ENCODE measurements around the gene MTARC1. TPM values are rescaled to one million over a fixed set of nuclear protein-coding genes. Genes with fewer than 3 reads are reported as not detected.

MTARC1 gene
- total RNA-seq, 1 experiment from 2014 or later, result 1.5 TPM

GRCh38 chr1:220789532-220790147, 2.9 kb downstream of the MTARC1 start:
- no peak overlapping the region for H3K27ac Mint-ChIP-seq (ENCODE audit: low read depth, unreplicated experiment)
- peaks cover 21% of the 10 kb centered on the region for H3K4me1 Mint-ChIP-seq (ENCODE audit: insufficient read depth, unreplicated experiment)
- intact Hi-C loops (cut with micrococcal nuclease), result no loop called here
- peak; percentile 73 for DNase-seq (ENCODE audit: unreplicated experiment)
- POLR2A ChIA-PET, result interaction anchor here (0.8 kb wide), 1 partner anchor 582 kb away, joined by 3 read pairs; no protein-coding TSS in a partner anchor
- no TSS peak for BruUV-seq (replicated peaks)
- CTCF ChIA-PET, result interaction anchor here (0.5 to 13.4 kb wide), 16 partner anchors 8 to 940 kb away, joined by 3 to 177 read pairs (median 4); no protein-coding TSS in a partner anchor
- H3K36me3 Mint-ChIP-seq (ENCODE audit: insufficient read depth, unreplicated experiment), result no peaks in the 10 kb centered on the region
- no peaks in the 10 kb centered on the region for H3K27me3 Mint-ChIP-seq (ENCODE audit: insufficient read depth, unreplicated experiment)
- no peak overlapping the region for H3K4me3 Mint-ChIP-seq (ENCODE audit: unreplicated experiment)
- H3K9me3 Mint-ChIP-seq (ENCODE audit: unreplicated experiment), result no peaks in the 10 kb centered on the region
- no peak for TF ChIP-seq CTCF (IDR thresholded peaks at IDR 0.05; ENCODE audit: unreplicated experiment)

- POLR2A ChIA-PET, result interaction anchor here (0.6 to 1.6 kb wide), 6 partner anchors 9 to 596 kb away, joined by 3 to 7 read pairs (median 4); no protein-coding TSS in a partner anchor
- DNase-seq (ENCODE audit: unreplicated experiment), result peak; percentile 96
- no peak for TF ChIP-seq CTCF (IDR thresholded peaks at IDR 0.05; ENCODE audit: unreplicated experiment)
- peaks cover 21% of the 10 kb centered on the region for H3K4me1 Mint-ChIP-seq (ENCODE audit: insufficient read depth, unreplicated experiment)
- no peak overlapping the region for H3K27ac Mint-ChIP-seq (ENCODE audit: low read depth, unreplicated experiment)
- H3K4me3 Mint-ChIP-seq (ENCODE audit: unreplicated experiment), result no peak overlapping the region
- BruUV-seq (replicated peaks), result no TSS peak
- CTCF ChIA-PET, result interaction anchor here (0.6 to 13.4 kb wide), 7 partner anchors 11 to 510 kb away, joined by 3 to 177 read pairs (median 4); no protein-coding TSS in a partner anchor
- intact Hi-C loops (cut with micrococcal nuclease), result no loop called here
- H3K36me3 Mint-ChIP-seq (ENCODE audit: insufficient read depth, unreplicated experiment), result no peaks in the 10 kb centered on the region
- H3K27me3 Mint-ChIP-seq (ENCODE audit: insufficient read depth, unreplicated experiment), result no peaks in the 10 kb centered on the region
- H3K9me3 Mint-ChIP-seq (ENCODE audit: unreplicated experiment), result no peaks in the 10 kb centered on the region
Measured at GRCh38 chr1:220791285-220791684, 4.6 kb downstream of the MTARC1 start.

- no peaks in the 10 kb centered on the region for H3K36me3 Mint-ChIP-seq (ENCODE audit: insufficient read depth, unreplicated experiment)
- intact Hi-C loops (cut with micrococcal nuclease), result no loop called here
- no peaks in the 10 kb centered on the region for H3K9me3 Mint-ChIP-seq (ENCODE audit: unreplicated experiment)
- peak; percentile 44 for DNase-seq (ENCODE audit: unreplicated experiment)
- no peak for TF ChIP-seq CTCF (IDR thresholded peaks at IDR 0.05; ENCODE audit: unreplicated experiment)
- H3K4me1 Mint-ChIP-seq (ENCODE audit: insufficient read depth, unreplicated experiment), result peaks cover 21% of the 10 kb centered on the region
- BruUV-seq (replicated peaks), result no TSS peak
- ChIA-PET CTCF (interaction anchor here (1.1 to 13.4 kb wide), 4 partner anchors 10 to 511 kb away, joined by 4 to 177 read pairs (median 74); no protein-coding TSS in a partner anchor), POLR2A (interaction anchor here (1.1 to 1.6 kb wide), 2 partner anchors 9 to 11 kb away, joined by 4 to 7 read pairs; no protein-coding TSS in a partner anchor)
- H3K4me3 Mint-ChIP-seq (ENCODE audit: unreplicated experiment), result no peak overlapping the region
- H3K27ac Mint-ChIP-seq (ENCODE audit: low read depth, unreplicated experiment), result no peak overlapping the region
- no peaks in the 10 kb centered on the region for H3K27me3 Mint-ChIP-seq (ENCODE audit: insufficient read depth, unreplicated experiment)
Measured at GRCh38 chr1:220791956-220792355, 5.2 kb downstream of the MTARC1 start.

DNA sequence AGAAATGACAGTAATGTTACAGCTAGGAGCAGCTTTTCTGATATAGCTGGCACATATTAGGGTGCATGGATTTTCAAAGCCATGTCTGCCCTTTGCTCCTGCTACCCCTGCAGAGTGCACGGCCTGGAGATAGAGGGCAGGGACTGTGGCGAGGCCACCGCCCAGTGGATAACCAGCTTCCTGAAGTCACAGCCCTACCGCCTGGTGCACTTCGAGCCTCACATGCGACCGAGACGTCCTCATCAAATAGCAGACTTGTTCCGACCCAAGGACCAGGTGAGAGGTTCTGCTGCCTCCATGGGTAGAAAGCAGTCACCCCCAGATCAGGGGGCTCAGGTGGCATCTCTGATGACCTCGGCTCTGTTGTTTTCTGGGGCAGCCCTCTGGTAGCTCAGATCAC, 9.8 kb downstream of the MTARC1 start:
- no peak overlapping the region for H3K4me3 Mint-ChIP-seq (ENCODE audit: unreplicated experiment)
- no peaks in the 10 kb centered on the region for H3K9me3 Mint-ChIP-seq (ENCODE audit: unreplicated experiment)
- H3K36me3 Mint-ChIP-seq (ENCODE audit: insufficient read depth, unreplicated experiment), result no peaks in the 10 kb centered on the region
- ChIA-PET CTCF (interaction anchor here (0.7 to 2.7 kb wide), 11 partner anchors 8 to 610 kb away, joined by 3 to 18 read pairs (median 3); no protein-coding TSS in a partner anchor), POLR2A (no interaction called here)
- peaks cover 4% of the 10 kb centered on the region for H3K4me1 Mint-ChIP-seq (ENCODE audit: insufficient read depth, unreplicated experiment)
- intact Hi-C loops (cut with micrococcal nuclease), result no loop called here
- BruUV-seq (replicated peaks), result no TSS peak
- no peaks in the 10 kb centered on the region for H3K27me3 Mint-ChIP-seq (ENCODE audit: insufficient read depth, unreplicated experiment)
- H3K27ac Mint-ChIP-seq (ENCODE audit: low read depth, unreplicated experiment), result no peak overlapping the region
- no peak for TF ChIP-seq CTCF (IDR thresholded peaks at IDR 0.05; ENCODE audit: unreplicated experiment)
- no peak for DNase-seq (ENCODE audit: unreplicated experiment)

All from MCF 10A (cell line).